ENCODE data around the gene LPCAT1.
"Not testable (repeated sequence)": the region's sequence is repeated elsewhere in the genome, so short reads cannot be mapped to it uniquely, and the experiment has no call there.

Gene LPCAT1

GRCh38 chr5:1424716-1425115 is 99.0 kb downstream of the LPCAT1 start:
- Histone ChIP-seq H3K79me2 (ENCODE audit: control insufficient read depth, insufficient read depth, low read length) (no peaks in the 10 kb centered on the region), H2BK120ac (ENCODE audit: low read depth, low read length) (no peak overlapping the region), H3K4me3 (ENCODE audit: low read length) (no peak overlapping the region), H3K27ac (ENCODE audit: low read depth, low read length) (no peak overlapping the region), H3K9ac (ENCODE audit: low read length) (no peak overlapping the region), H3K4me1 (ENCODE audit: control insufficient read depth, low read depth, low read length) (no peaks in the 10 kb centered on the region), H3K27me3 (ENCODE audit: insufficient read depth, low read length, poor library complexity) (no peaks in the 10 kb centered on the region), H4K5ac (ENCODE audit: low read length) (no peak overlapping the region), H2AK5ac (ENCODE audit: low read length) (no peak overlapping the region), H3K23ac (ENCODE audit: low read length) (no peak overlapping the region), H3K4ac (ENCODE audit: low read depth, low read length) (no peak overlapping the region), H2BK5ac (ENCODE audit: low read length) (no peak overlapping the region), H4K8ac (ENCODE audit: low read depth, low read length) (no peak overlapping the region), H3K56ac (ENCODE audit: low read length) (no peak overlapping the region), H3K79me1 (ENCODE audit: low read length) (no peaks in the 10 kb centered on the region), H3K4me2 (ENCODE audit: low read length) (no peak overlapping the region), H3K36me3 (ENCODE audit: control insufficient read depth, insufficient read depth, low read length) (no peaks in the 10 kb centered on the region), H3K18ac (ENCODE audit: low read length) (no peak overlapping the region), H2BK15ac (replicated peaks; ENCODE audit: low read depth) (no peak overlapping the region)
- no peak for DNase-seq
- no CpG with 5 or more reads among the region's 9 CpGs for WGBS (ENCODE audit: extremely low coverage, insufficient coverage, low lambda C conversion rate)

- H3K4me1 ChIP-seq (ENCODE audit: control insufficient read depth, low read depth, low read length): no peaks in the 10 kb centered on the region
- no peak overlapping the region for H4K5ac ChIP-seq (ENCODE audit: low read length)
- no peaks in the 10 kb centered on the region for H3K79me2 ChIP-seq (ENCODE audit: control insufficient read depth, insufficient read depth, low read length)
- no peak overlapping the region for H2BK5ac ChIP-seq (ENCODE audit: low read length)
- no peak overlapping the region for H3K56ac ChIP-seq (ENCODE audit: low read length)
- no CpG with 5 or more reads among the region's 19 CpGs for WGBS (ENCODE audit: extremely low coverage, insufficient coverage, low lambda C conversion rate)
- H2BK15ac ChIP-seq (replicated peaks; ENCODE audit: low read depth): no peak overlapping the region
- H3K4me3 ChIP-seq (ENCODE audit: low read length): no peak overlapping the region
- no peak overlapping the region for H2AK5ac ChIP-seq (ENCODE audit: low read length)
- H3K4me2 ChIP-seq (ENCODE audit: low read length): no peak overlapping the region
- H3K27me3 ChIP-seq (ENCODE audit: insufficient read depth, low read length, poor library complexity): no peaks in the 10 kb centered on the region
- H3K18ac ChIP-seq (ENCODE audit: low read length): no peak overlapping the region
- no peaks in the 10 kb centered on the region for H3K36me3 ChIP-seq (ENCODE audit: control insufficient read depth, insufficient read depth, low read length)
- H2BK120ac ChIP-seq (ENCODE audit: low read depth, low read length): no peak overlapping the region
- H4K8ac ChIP-seq (ENCODE audit: low read depth, low read length): no peak overlapping the region
- no peaks in the 10 kb centered on the region for H3K79me1 ChIP-seq (ENCODE audit: low read length)
- no peak overlapping the region for H3K27ac ChIP-seq (ENCODE audit: low read depth, low read length)
- no peak overlapping the region for H3K9ac ChIP-seq (ENCODE audit: low read length)
- DNase-seq: no peak
- no peak overlapping the region for H3K23ac ChIP-seq (ENCODE audit: low read length)
- no peak overlapping the region for H3K4ac ChIP-seq (ENCODE audit: low read depth, low read length)
These were observed 99.7 kb downstream of the LPCAT1 start for GRCh38 chr5:1423901-1424603.

GRCh38 chr5:1422522-1422921 is 101.2 kb downstream of the LPCAT1 start:
- H3K4me1 ChIP-seq (ENCODE audit: control insufficient read depth, low read depth, low read length); H2BK5ac ChIP-seq (ENCODE audit: low read length); H3K79me1 ChIP-seq (ENCODE audit: low read length); H3K79me2 ChIP-seq (ENCODE audit: control insufficient read depth, insufficient read depth, low read length); H4K8ac ChIP-seq (ENCODE audit: low read depth, low read length); H3K4me2 ChIP-seq (ENCODE audit: low read length); H3K4ac ChIP-seq (ENCODE audit: low read depth, low read length); H3K18ac ChIP-seq (ENCODE audit: low read length); H2AK5ac ChIP-seq (ENCODE audit: low read length); H3K56ac ChIP-seq (ENCODE audit: low read length); H2BK15ac ChIP-seq (replicated peaks; ENCODE audit: low read depth); H3K9ac ChIP-seq (ENCODE audit: low read length); H3K27me3 ChIP-seq (ENCODE audit: insufficient read depth, low read length, poor library complexity); H3K27ac ChIP-seq (ENCODE audit: low read depth, low read length); DNase-seq; H3K36me3 ChIP-seq (ENCODE audit: control insufficient read depth, insufficient read depth, low read length); H2BK120ac ChIP-seq (ENCODE audit: low read depth, low read length); H4K5ac ChIP-seq (ENCODE audit: low read length); H3K23ac ChIP-seq (ENCODE audit: low read length); H3K4me3 ChIP-seq (ENCODE audit: low read length): not testable (repeated sequence)
- no CpG with 5 or more reads among the region's 13 CpGs for WGBS (ENCODE audit: extremely low coverage, insufficient coverage, low lambda C conversion rate)

- no peak overlapping the region for H3K4me3 ChIP-seq (ENCODE audit: low read length)
- no peaks in the 10 kb centered on the region for H3K79me2 ChIP-seq (ENCODE audit: control insufficient read depth, insufficient read depth, low read length)
- H3K79me1 ChIP-seq (ENCODE audit: low read length): no peaks in the 10 kb centered on the region
- H2BK15ac ChIP-seq (replicated peaks; ENCODE audit: low read depth): no peak overlapping the region
- no peak overlapping the region for H3K4me2 ChIP-seq (ENCODE audit: low read length)
- no peak overlapping the region for H3K9ac ChIP-seq (ENCODE audit: low read length)
- H4K5ac ChIP-seq (ENCODE audit: low read length): no peak overlapping the region
- no peak overlapping the region for H3K23ac ChIP-seq (ENCODE audit: low read length)
- no peak overlapping the region for H2AK5ac ChIP-seq (ENCODE audit: low read length)
- no peaks in the 10 kb centered on the region for H3K27me3 ChIP-seq (ENCODE audit: insufficient read depth, low read length, poor library complexity)
- no peak for DNase-seq
- no peak overlapping the region for H2BK120ac ChIP-seq (ENCODE audit: low read depth, low read length)
- no peak overlapping the region for H3K56ac ChIP-seq (ENCODE audit: low read length)
- no peak overlapping the region for H3K4ac ChIP-seq (ENCODE audit: low read depth, low read length)
- no peaks in the 10 kb centered on the region for H3K36me3 ChIP-seq (ENCODE audit: control insufficient read depth, insufficient read depth, low read length)
- no peak overlapping the region for H2BK5ac ChIP-seq (ENCODE audit: low read length)
- H3K4me1 ChIP-seq (ENCODE audit: control insufficient read depth, low read depth, low read length): no peaks in the 10 kb centered on the region
- H3K18ac ChIP-seq (ENCODE audit: low read length): no peak overlapping the region
- no peak overlapping the region for H4K8ac ChIP-seq (ENCODE audit: low read depth, low read length)
- no CpG with 5 or more reads among the region's 29 CpGs for WGBS (ENCODE audit: extremely low coverage, insufficient coverage, low lambda C conversion rate)
- no peak overlapping the region for H3K27ac ChIP-seq (ENCODE audit: low read depth, low read length)
These were observed 102.0 kb downstream of the LPCAT1 start for GRCh38 chr5:1421521-1422341.

- Histone ChIP-seq H3K9ac (ENCODE audit: low read length) (no peak overlapping the region), H2BK120ac (ENCODE audit: low read depth, low read length) (no peak overlapping the region), H3K4me1 (ENCODE audit: control insufficient read depth, low read depth, low read length) (no peaks in the 10 kb centered on the region), H3K56ac (ENCODE audit: low read length) (no peak overlapping the region), H3K27me3 (ENCODE audit: insufficient read depth, low read length, poor library complexity) (no peaks in the 10 kb centered on the region), H2BK5ac (ENCODE audit: low read length) (no peak overlapping the region), H3K27ac (ENCODE audit: low read depth, low read length) (no peak overlapping the region), H4K8ac (ENCODE audit: low read depth, low read length) (no peak overlapping the region), H3K18ac (ENCODE audit: low read length) (no peak overlapping the region), H2BK15ac (replicated peaks; ENCODE audit: low read depth) (no peak overlapping the region), H3K36me3 (ENCODE audit: control insufficient read depth, insufficient read depth, low read length) (no peaks in the 10 kb centered on the region), H3K23ac (ENCODE audit: low read length) (no peak overlapping the region), H3K79me2 (ENCODE audit: control insufficient read depth, insufficient read depth, low read length) (no peaks in the 10 kb centered on the region), H2AK5ac (ENCODE audit: low read length) (no peak overlapping the region), H3K4ac (ENCODE audit: low read depth, low read length) (no peak overlapping the region), H3K79me1 (ENCODE audit: low read length) (no peaks in the 10 kb centered on the region), H4K5ac (ENCODE audit: low read length) (no peak overlapping the region), H3K4me2 (ENCODE audit: low read length) (no peak overlapping the region), H3K4me3 (ENCODE audit: low read length) (no peak overlapping the region)
- no peak for DNase-seq
- no CpG with 5 or more reads among the region's 23 CpGs for WGBS (ENCODE audit: extremely low coverage, insufficient coverage, low lambda C conversion rate)
These were observed 103.3 kb downstream of the LPCAT1 start for GRCh38 chr5:1420211-1421195.

Data from mesendoderm (in vitro differentiated cells).